Measurements from ENCODE around the gene ARAP3. TPM values are rescaled to one million over a fixed set of nuclear protein-coding genes. Genes with fewer than 3 reads are reported as not detected.

The ARAP3 gene
- polyA plus RNA-seq, 1 experiment: 3.5 TPM

- POLR2A ChIA-PET: interaction anchor here (0.8 kb wide), 1 partner anchor 24 kb away, joined by 3 read pairs; no protein-coding TSS in a partner anchor
- no peak overlapping the region for H3K27ac ChIP-seq (ENCODE audit: low read depth, low read length)
- CTCF ChIA-PET: interaction anchor here (0.8 kb wide), 1 partner anchor 14 kb away, joined by 5 read pairs; no protein-coding TSS in a partner anchor
- peaks cover 21% of the 10 kb centered on the region for H3K27me3 ChIP-seq (ENCODE audit: control insufficient read depth, insufficient read depth, low read length)
- no peak for TF ChIP-seq CTCF (IDR thresholded peaks at IDR 0.05; ENCODE audit: low read depth, low read length)
- no peaks in the 10 kb centered on the region for H3K9me3 ChIP-seq (ENCODE audit: control insufficient read depth, insufficient read depth, low read length)
- DNase-seq (ENCODE audit: low read depth, low spot score): no peak
- H3K4me3 ChIP-seq (ENCODE audit: low read depth, low read length): no peak overlapping the region
Observed at GRCh38 chr5:141717043-141717442, 35.0 kb upstream of the ARAP3 start.

GRCh38 chr5:141716468-141716867, 34.4 kb upstream of the ARAP3 start:
- no peak overlapping the region for H3K27ac ChIP-seq (ENCODE audit: low read depth, low read length)
- ChIA-PET POLR2A (interaction anchor here (0.8 kb wide), 1 partner anchor 23 kb away, joined by 3 read pairs; no protein-coding TSS in a partner anchor), CTCF (interaction anchor here (0.8 to 1.1 kb wide), 2 partner anchors 14 to 25 kb away, joined by 3 to 5 read pairs; no protein-coding TSS in a partner anchor)
- no peak overlapping the region for H3K4me3 ChIP-seq (ENCODE audit: low read depth, low read length)
- H3K27me3 ChIP-seq (ENCODE audit: control insufficient read depth, insufficient read depth, low read length): peaks cover 21% of the 10 kb centered on the region
- no peak for TF ChIP-seq CTCF (IDR thresholded peaks at IDR 0.05; ENCODE audit: low read depth, low read length)
- no peak for DNase-seq (ENCODE audit: low read depth, low spot score)
- no peaks in the 10 kb centered on the region for H3K9me3 ChIP-seq (ENCODE audit: control insufficient read depth, insufficient read depth, low read length)

- no peak for DNase-seq (ENCODE audit: low read depth, low spot score)
- ChIA-PET POLR2A (no interaction called here), CTCF (interaction anchor here (1.1 kb wide), 1 partner anchor 24 kb away, joined by 3 read pairs; no protein-coding TSS in a partner anchor)
- Histone ChIP-seq H3K9me3 (ENCODE audit: control insufficient read depth, insufficient read depth, low read length) (no peaks in the 10 kb centered on the region), H3K27ac (ENCODE audit: low read depth, low read length) (no peak overlapping the region), H3K4me3 (ENCODE audit: low read depth, low read length) (no peak overlapping the region), H3K27me3 (ENCODE audit: control insufficient read depth, insufficient read depth, low read length) (peaks cover 21% of the 10 kb centered on the region)
- no peak for TF ChIP-seq CTCF (IDR thresholded peaks at IDR 0.05; ENCODE audit: low read depth, low read length)
Observed at GRCh38 chr5:141716009-141716408, 34.0 kb upstream of the ARAP3 start.

GRCh38 chr5:141715346-141715905, 33.4 kb upstream of the ARAP3 start:
- ChIA-PET POLR2A (no interaction called here), CTCF (interaction anchor here (0.5 to 1.1 kb wide), 2 partner anchors 24 to 277 kb away, joined by 3 read pairs; no protein-coding TSS in a partner anchor)
- Histone ChIP-seq H3K27me3 (ENCODE audit: control insufficient read depth, insufficient read depth, low read length) (peaks cover 26% of the 10 kb centered on the region), H3K27ac (ENCODE audit: low read depth, low read length) (no peak overlapping the region), H3K9me3 (ENCODE audit: control insufficient read depth, insufficient read depth, low read length) (no peaks in the 10 kb centered on the region), H3K4me3 (ENCODE audit: low read depth, low read length) (no peak overlapping the region)
- no peak for TF ChIP-seq CTCF (IDR thresholded peaks at IDR 0.05; ENCODE audit: low read depth, low read length)
- DNase-seq (ENCODE audit: low read depth, low spot score): no peak

GRCh38 chr5:141714542-141715310, 32.7 kb upstream of the ARAP3 start:
- POLR2A ChIA-PET: no interaction called here
- CTCF ChIA-PET: no interaction called here
- Histone ChIP-seq H3K27me3 (ENCODE audit: control insufficient read depth, insufficient read depth, low read length) (peaks cover 29% of the 10 kb centered on the region), H3K9me3 (ENCODE audit: control insufficient read depth, insufficient read depth, low read length) (no peaks in the 10 kb centered on the region), H3K4me3 (ENCODE audit: low read depth, low read length) (no peak overlapping the region), H3K27ac (ENCODE audit: low read depth, low read length) (no peak overlapping the region)
- TF ChIP-seq CTCF (IDR thresholded peaks at IDR 0.05; ENCODE audit: low read depth, low read length): no peak
- DNase-seq (ENCODE audit: low read depth, low spot score): no peak
